Psoas muscle (tissue), 8 donors: ENCODE measurements around the gene ALDH3B2. TPM values are rescaled to one million over a fixed set of nuclear protein-coding genes. Genes with fewer than 3 reads are reported as not detected.

Source experiments
- ATAC-seq, 4 donors: fragments of 200-7000 bp; cut with Tn5 transposase; one replicate each; pipeline ENCODE4 v1.9.1; 2020; ENCODE audit warnings: moderate library complexity in 3 of 4, mild to moderate bottlenecking in 2 of 4
- DNase-seq, 2 donors: peaks; one replicate each; pipeline ENCODE4 v3.0.0-alpha.2; 2020
- H3K27ac ChIP-seq: fragments of 200-600 bp; one replicate; pipeline ENCODE4 v1.8.0; 2022
- H3K27me3 ChIP-seq, 3 donors: fragments of 200-600 bp in 1 of 3; one replicate each; pipeline versions ENCODE4 v1.6.1 to v1.8.0; 2013 to 2022; ENCODE audit warnings: low read length in 2 of 3, mild to moderate bottlenecking in 2 of 3, moderate library complexity in 1 of 3; ENCODE audit not compliant: insufficient read depth in 3 of 3
- H3K36me3 ChIP-seq, 2 donors: fragments of 200-600 bp in 1 of 2; one replicate each; pipeline versions ENCODE4 v1.6.1 to v1.8.0; 2013 to 2022; ENCODE audit warnings: low read depth in 1 of 2, mild to moderate bottlenecking in 1 of 2, moderate library complexity in 1 of 2; ENCODE audit not compliant: insufficient read depth in 1 of 2
- H3K4me1 ChIP-seq: fragments of 200-600 bp; one replicate; pipeline ENCODE4 v1.8.0; 2022
- H3K4me3 ChIP-seq: fragments of 200-600 bp; one replicate; pipeline ENCODE4 v1.8.0; 2022; ENCODE audit warnings: mild to moderate bottlenecking
- H3K9me3 ChIP-seq: fragments of 200-600 bp; one replicate; pipeline ENCODE4 v1.8.0; 2022
- WGBS, 3 donors: extraction: QIAGEN DNeasy Blood & Tissue Kit; methylation state at CpG; one replicate each; pipeline versions ENCODE4 v1.1.6 to v1.1.7; 2013; 5-methylcytosine and 5-hydroxymethylcytosine counted together
- intact Hi-C, 2 donors: fragments of 100-400 bp; cut with DNase I; formaldehyde crosslinking; loops; one replicate each; pipeline versions ENCODE4 v1.11.0 to v1.14.2; 2022
- polyA plus RNA-seq, 3 donors: library from polyadenylated mRNA; stranded (reverse); fragments of 200-250 nt; gene quantifications; one replicate each; pipeline ENCODE4 v1.2.3, GENCODE V29; 2013
- total RNA-seq, 4 donors: library from RNA; stranded (reverse); fragmentation: NEBNext Ultra II Directional in 2 of 4; extraction: Animal tissue kit (Norgen Biotek cat#: 25700) in 2 of 4; gene quantifications; one replicate each; pipeline versions ENCODE4 v1.2.1 to v1.2.4, GENCODE V29; 2021 to 2023
- TF ChIP-seq, protein P1 (sequence below): fragments of 200-600 bp; IDR thresholded peaks from one replicate; pipeline ENCODE4 v1.8.0; 2022; ENCODE audit warnings: antibody characterized with exemption
- donor health status: healthy with polysubstance abuse.
- donor health status: DM: no; HTN: no; CAD: no; lungs with moderate emphysema.
- donor health status: Bipolar disorder and iron deficiency.
- donor health status: healthy.
- donor health status: DM: yes; HTN: yes; CAD: no.
- donor health status: DM: no; HTN: no; CAD: no.
- donor health status: DM: no; HTN: no; CAD: no.
- donor health status: DM: yes; HTN: yes; CAD: no.

Gene ALDH3B2
- total and polyA plus RNA-seq, 7 donors: not detected

DNA sequence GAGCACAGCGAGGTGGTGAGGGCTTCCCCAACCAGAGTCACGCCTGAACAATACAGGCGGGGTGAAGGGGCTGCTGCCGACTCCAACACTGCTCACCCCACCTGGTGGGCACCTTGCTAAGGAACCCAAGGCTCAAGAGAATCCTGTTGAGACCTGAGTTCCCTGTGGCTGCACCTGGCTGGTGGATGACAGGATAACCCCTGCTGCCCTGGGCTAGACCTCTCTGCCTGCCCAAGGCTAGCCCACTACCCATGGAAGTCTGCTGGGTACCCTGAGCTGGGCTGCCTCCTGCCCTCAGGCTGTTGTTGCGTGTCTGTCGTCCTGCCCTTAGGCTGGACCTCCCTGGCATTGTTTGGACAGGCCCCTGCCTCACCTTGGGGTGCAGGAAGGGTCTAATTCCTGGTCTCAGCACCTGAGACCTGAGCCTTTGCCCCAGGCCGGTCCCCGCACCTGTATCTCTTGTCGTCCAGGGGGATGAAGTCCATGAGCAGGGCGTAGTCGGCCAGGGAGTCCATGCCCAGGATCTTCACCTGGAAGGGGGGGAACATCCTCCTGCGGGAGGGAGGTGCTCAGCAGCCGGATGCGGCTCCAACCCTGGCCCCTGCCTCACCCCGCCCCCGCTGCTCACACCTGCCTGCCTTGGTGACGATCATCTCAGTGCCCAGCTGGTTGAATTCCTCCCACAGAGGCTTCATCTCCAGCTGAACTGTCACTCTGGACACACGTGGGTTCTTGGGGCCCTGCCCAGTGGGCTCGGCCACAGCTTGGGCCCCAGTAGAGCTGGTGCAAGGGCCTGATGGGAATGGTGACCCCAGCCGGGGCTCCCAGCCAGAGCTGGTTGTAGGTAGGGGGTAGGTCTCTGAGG is 39.8 kb downstream of the ALDH3B2 start:
- no peak for DNase-seq
- H3K4me3 ChIP-seq: no peak overlapping the region
- H3K9me3 ChIP-seq: no peaks in the 10 kb centered on the region
- TF ChIP-seq, protein P1, sequence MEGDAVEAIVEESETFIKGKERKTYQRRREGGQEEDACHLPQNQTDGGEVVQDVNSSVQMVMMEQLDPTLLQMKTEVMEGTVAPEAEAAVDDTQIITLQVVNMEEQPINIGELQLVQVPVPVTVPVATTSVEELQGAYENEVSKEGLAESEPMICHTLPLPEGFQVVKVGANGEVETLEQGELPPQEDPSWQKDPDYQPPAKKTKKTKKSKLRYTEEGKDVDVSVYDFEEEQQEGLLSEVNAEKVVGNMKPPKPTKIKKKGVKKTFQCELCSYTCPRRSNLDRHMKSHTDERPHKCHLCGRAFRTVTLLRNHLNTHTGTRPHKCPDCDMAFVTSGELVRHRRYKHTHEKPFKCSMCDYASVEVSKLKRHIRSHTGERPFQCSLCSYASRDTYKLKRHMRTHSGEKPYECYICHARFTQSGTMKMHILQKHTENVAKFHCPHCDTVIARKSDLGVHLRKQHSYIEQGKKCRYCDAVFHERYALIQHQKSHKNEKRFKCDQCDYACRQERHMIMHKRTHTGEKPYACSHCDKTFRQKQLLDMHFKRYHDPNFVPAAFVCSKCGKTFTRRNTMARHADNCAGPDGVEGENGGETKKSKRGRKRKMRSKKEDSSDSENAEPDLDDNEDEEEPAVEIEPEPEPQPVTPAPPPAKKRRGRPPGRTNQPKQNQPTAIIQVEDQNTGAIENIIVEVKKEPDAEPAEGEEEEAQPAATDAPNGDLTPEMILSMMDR: no peak
- intact Hi-C loops: loop anchor here in 1 of 2 donors (10.0 kb wide), 1 partner anchor 170 kb away; no protein-coding TSS in a partner anchor
- peaks cover 6% of the 10 kb centered on the region for H3K4me1 ChIP-seq
- peaks cover 0 to 4% (median 0%) of the 10 kb centered on the region in 3 donors for H3K27me3 ChIP-seq
- WGBS, 3 donors: 71 to 75% (median 71%) methylated on average over 19 to 20 of the region's 20 CpGs
- H3K36me3 ChIP-seq: no peaks in the 10 kb centered on the region
- ATAC-seq: no peak
- no peak overlapping the region for H3K27ac ChIP-seq

DNA sequence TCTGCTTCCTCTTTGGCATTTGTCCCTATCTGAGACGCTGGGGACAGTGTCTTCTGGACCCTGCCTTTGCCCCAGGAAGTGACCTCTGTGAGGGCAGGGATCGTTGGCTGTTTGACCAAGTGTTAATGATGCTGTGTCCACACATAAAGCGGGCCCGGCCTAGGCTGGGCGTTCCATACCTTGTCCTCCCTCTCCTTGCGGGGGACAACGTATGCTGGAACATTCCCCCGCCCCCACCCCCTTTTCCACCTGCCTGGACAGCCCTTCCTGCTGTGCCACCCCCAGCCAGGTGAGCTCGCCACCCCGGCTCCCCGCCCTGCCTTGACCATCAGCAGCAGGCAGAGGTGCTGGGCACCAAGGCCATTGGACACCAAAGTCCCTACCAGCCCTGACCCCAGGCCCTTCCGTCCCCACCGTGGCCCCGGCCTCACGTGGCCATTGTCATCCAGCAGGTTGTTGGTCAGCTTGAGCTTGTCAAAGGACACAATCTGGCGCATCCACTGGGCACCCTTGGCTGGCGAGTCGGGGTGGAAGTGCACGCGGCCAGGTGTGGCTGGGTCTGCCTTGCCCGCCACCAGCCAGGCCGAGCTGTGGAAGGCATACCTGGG is 40.6 kb downstream of the ALDH3B2 start:
- DNase-seq: no peak
- H3K4me1 ChIP-seq: peaks cover 12% of the 10 kb centered on the region
- intact Hi-C loops: loop anchor here in 1 of 2 donors (10.0 kb wide), 1 partner anchor 171 kb away; no protein-coding TSS in a partner anchor

DNA sequence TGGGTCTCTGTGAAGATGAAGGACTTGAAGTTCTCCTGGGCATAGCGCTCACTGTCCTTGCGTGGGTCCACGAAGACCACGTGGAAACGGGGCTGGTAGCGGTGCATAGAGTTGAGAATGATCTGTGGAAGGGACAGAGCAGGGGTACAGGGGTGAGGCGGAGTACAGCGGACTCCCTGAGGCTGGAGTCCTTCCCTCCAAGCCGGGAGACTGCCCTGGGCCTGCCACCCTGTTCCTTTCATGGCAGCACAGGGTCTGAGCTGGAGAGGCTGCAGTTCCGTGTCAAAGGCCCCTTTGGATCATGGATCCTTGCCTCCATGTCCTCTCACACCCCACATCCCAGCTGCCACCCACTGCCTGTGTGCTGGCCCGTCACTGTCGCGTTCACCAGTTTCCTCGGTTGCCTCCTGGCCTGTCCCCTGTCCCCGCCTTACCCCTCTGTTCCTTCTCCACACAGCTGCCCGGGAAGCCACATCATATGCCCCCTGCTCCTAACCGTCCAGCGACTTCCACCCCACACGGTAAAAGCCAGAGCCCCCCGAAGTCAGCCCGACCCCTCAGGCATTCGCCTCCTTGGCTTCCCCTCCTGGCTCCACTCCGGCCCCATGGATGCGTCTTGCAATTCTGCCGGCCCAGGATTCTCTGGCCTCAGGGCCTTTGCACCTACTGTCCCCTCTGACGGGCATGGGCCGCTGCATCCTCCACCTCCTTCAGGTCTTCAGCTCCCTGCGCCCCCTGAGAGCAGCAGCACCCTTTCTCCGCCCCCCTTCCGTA is 41.3 kb downstream of the ALDH3B2 start:
- Histone ChIP-seq H3K9me3 (no peaks in the 10 kb centered on the region), H3K4me3 (no peak overlapping the region), H3K36me3 (no peaks in the 10 kb centered on the region), H3K27ac (no peak overlapping the region), H3K4me1 (peaks cover 15% of the 10 kb centered on the region), H3K27me3 (no peaks in the 10 kb centered on the region)
- ATAC-seq (no peak), DNase-seq (no peak)
- TF ChIP-seq, protein P1: no peak
- WGBS, 3 donors: 89 to 92% (median 90%) methylated on average over 30 of the region's 30 CpGs
- intact Hi-C loops: loop anchor here in 1 of 2 donors (10.0 kb wide), 1 partner anchor 172 kb away; no protein-coding TSS in a partner anchor

More for the DNA sequence above, 40.6 kb downstream of the ALDH3B2 start:
- 81 to 86% (median 83%) methylated on average over 21 to 22 of the region's 22 CpGs for WGBS, 3 donors
- Histone ChIP-seq H3K36me3 (no peaks in the 10 kb centered on the region), H3K27me3 (no peaks in the 10 kb centered on the region), H3K9me3 (no peaks in the 10 kb centered on the region), H3K4me3 (no peak overlapping the region), H3K27ac (no peak overlapping the region)
- TF ChIP-seq, protein P1: no peak
- no peak for ATAC-seq

DNA sequence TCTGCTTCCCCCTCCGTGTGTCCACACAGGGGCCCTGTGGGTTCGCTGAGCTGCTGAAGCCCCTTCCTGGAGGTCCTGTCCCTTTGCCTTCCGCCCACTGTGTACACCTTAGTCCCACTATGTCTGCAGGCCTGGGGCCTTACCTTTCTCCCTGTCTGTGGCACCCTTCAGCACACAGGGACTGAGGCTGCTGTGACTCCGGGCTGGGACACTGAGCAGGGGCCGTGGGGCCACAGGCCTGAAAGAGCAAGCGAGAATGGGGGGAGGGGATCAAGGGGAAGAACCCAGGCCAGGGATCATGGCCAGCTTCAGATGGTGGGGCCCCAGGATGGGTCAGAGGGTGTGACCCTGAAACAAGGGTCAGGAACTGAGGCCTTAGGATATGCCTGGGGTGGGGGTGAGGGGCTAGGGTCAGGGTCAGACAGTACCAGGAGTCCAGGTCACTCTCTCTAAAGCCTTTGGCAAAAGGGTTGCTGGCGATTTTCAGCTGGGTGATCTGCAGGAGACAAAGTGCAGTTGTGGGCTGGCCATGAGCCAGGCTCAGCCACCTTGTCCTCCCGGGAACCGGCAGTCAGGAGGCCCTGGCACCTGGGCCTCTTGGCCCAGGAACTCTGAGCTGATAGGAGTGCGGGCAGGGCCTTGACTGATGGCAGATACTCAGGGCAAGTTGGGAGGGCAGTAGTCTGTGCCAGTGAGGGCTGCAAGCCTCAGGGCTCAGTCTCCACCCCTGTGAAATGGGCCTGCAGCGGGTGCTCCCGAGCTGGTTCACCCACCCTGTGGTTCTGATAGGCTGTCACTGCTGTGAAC is 42.0 kb downstream of the ALDH3B2 start:
- intact Hi-C loops: loop anchor here in 1 of 2 donors (10.0 kb wide), 1 partner anchor 172 kb away; no protein-coding TSS in a partner anchor
- Histone ChIP-seq H3K9me3 (no peaks in the 10 kb centered on the region), H3K27ac (no peak overlapping the region), H3K4me3 (no peak overlapping the region), H3K36me3 (no peaks in the 10 kb centered on the region), H3K27me3 (no peaks in the 10 kb centered on the region), H3K4me1 (peaks cover 15% of the 10 kb centered on the region)
- ATAC-seq (no peak), DNase-seq (no peak)
- TF ChIP-seq, protein P1: no peak
- WGBS, 3 donors: 78 to 88% (median 82%) methylated on average over 12 of the region's 12 CpGs
